HTERT RPE-1 (cell line): ENCODE results near the gene MACROD2.

Experiments
- in situ Hi-C: fragments of 300-500 bp; cut with MboI; formaldehyde crosslinking; loops from 4 replicates; pipeline ENCODE4 v1.14.3; 2020; ENCODE audit warnings: low sequenced_read_pairs

The MACROD2 gene

GRCh38 chr20:16049529-16050093 lies 2054.3 kb downstream of the MACROD2 start:
- in situ Hi-C loops, result no loop called here

GRCh38 chr20:16050366-16050765 lies 2055.1 kb downstream of the MACROD2 start:
- in situ Hi-C loops, result no loop called here

GRCh38 chr20:16051968-16052367 lies 2056.7 kb downstream of the MACROD2 start:
- in situ Hi-C loops, result no loop called here

GRCh38 chr20:16052456-16052855 lies 2057.1 kb downstream of the MACROD2 start:
- in situ Hi-C loops, result no loop called here

- in situ Hi-C loops, result no loop called here
Measured at GRCh38 chr20:16054985-16055384, 2059.7 kb downstream of the MACROD2 start.

- in situ Hi-C loops, result no loop called here
Measured at GRCh38 chr20:16057651-16058050, 2062.3 kb downstream of the MACROD2 start.

- in situ Hi-C loops, result no loop called here
Measured at GRCh38 chr20:16058268-16058667, 2063.0 kb downstream of the MACROD2 start.

- in situ Hi-C loops, result no loop called here
Measured at GRCh38 chr20:16059841-16060240, 2064.5 kb downstream of the MACROD2 start.

- in situ Hi-C loops, result no loop called here
Measured at GRCh38 chr20:16061351-16061750, 2066.0 kb downstream of the MACROD2 start.

- in situ Hi-C loops, result no loop called here
Measured at GRCh38 chr20:16062661-16063581, 2067.6 kb downstream of the MACROD2 start.

GRCh38 chr20:16063881-16064280 lies 2068.6 kb downstream of the MACROD2 start:
- in situ Hi-C loops, result no loop called here

GRCh38 chr20:16064989-16065707 lies 2069.8 kb downstream of the MACROD2 start:
- in situ Hi-C loops, result no loop called here

- in situ Hi-C loops, result no loop called here
Measured at GRCh38 chr20:16066571-16066970, 2071.3 kb downstream of the MACROD2 start.

- in situ Hi-C loops, result no loop called here
Measured at GRCh38 chr20:16069389-16070010, 2074.2 kb downstream of the MACROD2 start.

GRCh38 chr20:16072220-16072619 lies 2076.9 kb downstream of the MACROD2 start:
- in situ Hi-C loops, result no loop called here

- in situ Hi-C loops, result no loop called here
Measured at GRCh38 chr20:16078172-16078898, 2083.0 kb downstream of the MACROD2 start.

- in situ Hi-C loops, result no loop called here
Measured at GRCh38 chr20:16081421-16081820, 2086.1 kb downstream of the MACROD2 start.

GRCh38 chr20:16082051-16082550 lies 2086.8 kb downstream of the MACROD2 start:
- in situ Hi-C loops, result no loop called here

GRCh38 chr20:16083639-16084280 lies 2088.4 kb downstream of the MACROD2 start:
- in situ Hi-C loops, result no loop called here

GRCh38 chr20:16095226-16095625 lies 2099.9 kb downstream of the MACROD2 start:
- in situ Hi-C loops, result no loop called here
